Endodermal cell (in vitro differentiated cells): ENCODE data around the gene PLAGL1. TPM values are rescaled to one million over a fixed set of nuclear protein-coding genes. Genes with fewer than 3 reads are reported as not detected.

ENCODE experiments used
- DNase-seq: peaks from one replicate; pipeline ENCODE4 v3.0.0-alpha.2; 2017
- H3K27ac ChIP-seq: 2 replicates; pipeline ENCODE4 v1.5.1; 2013; ENCODE audit warnings: mild to moderate bottlenecking, low read depth, low read length, moderate library complexity
- H3K27me3 ChIP-seq: 2 replicates; pipeline ENCODE4 v1.6.1; 2013; ENCODE audit warnings: mild to moderate bottlenecking, low read length, moderate library complexity; ENCODE audit not compliant: insufficient read depth, control insufficient read depth, poor library complexity, severe bottlenecking
- H3K36me3 ChIP-seq: 2 replicates; pipeline ENCODE4 v1.7.0; 2013; ENCODE audit warnings: mild to moderate bottlenecking, low read length, moderate library complexity; ENCODE audit not compliant: control insufficient read depth, insufficient read depth
- H3K4me1 ChIP-seq: one replicate; pipeline ENCODE4 v1.7.0; 2013; ENCODE audit warnings: low read length; ENCODE audit not compliant: control insufficient read depth, insufficient read depth
- H3K4me3 ChIP-seq: 2 replicates; pipeline ENCODE4 v1.5.1; 2013; ENCODE audit warnings: mild to moderate bottlenecking, low read length, moderate library complexity
- H3K9ac ChIP-seq: 2 replicates; pipeline ENCODE4 v1.6.1; 2013; ENCODE audit warnings: mild to moderate bottlenecking, low read length, moderate library complexity; ENCODE audit not compliant: poor library complexity, severe bottlenecking; ENCODE audit errors: extremely low read depth
- H3K9me3 ChIP-seq: 2 replicates; pipeline ENCODE4 v1.6.1; 2013; ENCODE audit warnings: mild to moderate bottlenecking, low read length, moderate library complexity; ENCODE audit not compliant: control insufficient read depth
- H3K27ac Mint-ChIP-seq: 2 replicates; pipeline ENCODE4 v1.8.0; 2020; ENCODE audit warnings: mixed read lengths
- H3K27me3 Mint-ChIP-seq: 2 replicates; pipeline ENCODE4 v1.8.0; 2021; ENCODE audit warnings: mild to moderate bottlenecking, mixed read lengths; ENCODE audit not compliant: insufficient read depth
- H3K36me3 Mint-ChIP-seq: 2 replicates; pipeline ENCODE4 v1.8.0; 2020; ENCODE audit warnings: low read depth, mixed read lengths
- H3K4me1 Mint-ChIP-seq: 2 replicates; pipeline ENCODE4 v1.8.0; 2020; ENCODE audit warnings: mixed read lengths
- H3K4me3 Mint-ChIP-seq: 2 replicates; pipeline ENCODE4 v1.8.0; 2020; ENCODE audit warnings: mild to moderate bottlenecking, moderate library complexity, mixed read lengths
- H3K9me3 Mint-ChIP-seq: 2 replicates; pipeline ENCODE4 v1.8.0; 2020; ENCODE audit warnings: mild to moderate bottlenecking, mixed read lengths
- WGBS, 2 experiments: methylation state at CpG; one replicate each; pipeline versions ENCODE4 v1.1.5 to v1.1.7; 2013; ENCODE audit warnings: missing lambda C conversion rate in 2 of 2, mixed read lengths in 1 of 2; ENCODE audit not compliant: insufficient coverage in 1 of 2, insufficient read length in 1 of 2; 5-methylcytosine and 5-hydroxymethylcytosine counted together
- total RNA-seq, 2 donors: library from RNA; stranded (reverse); fragmentation: NEBNext Ultra II Directional in 1 of 2; extraction: Animal tissue kit (Norgen Biotek cat#: 25700) in 1 of 2; gene quantifications; 2 replicates in 1 of 2; 3 replicates in 1 of 2; pipeline ENCODE4 v1.2.1, GENCODE V29; 2021
- TF ChIP-seq, protein P1 (sequence below): fragments of 200-600 bp; sonication (generic); conservative IDR thresholded peaks from 2 replicates; pipeline ENCODE4 v1.5.0; 2021; ENCODE audit warnings: antibody characterized with exemption, mild to moderate bottlenecking

Gene PLAGL1
- total RNA-seq, 2 donors from 2014 or later, result 1.4 to 1.6 TPM

DNA sequence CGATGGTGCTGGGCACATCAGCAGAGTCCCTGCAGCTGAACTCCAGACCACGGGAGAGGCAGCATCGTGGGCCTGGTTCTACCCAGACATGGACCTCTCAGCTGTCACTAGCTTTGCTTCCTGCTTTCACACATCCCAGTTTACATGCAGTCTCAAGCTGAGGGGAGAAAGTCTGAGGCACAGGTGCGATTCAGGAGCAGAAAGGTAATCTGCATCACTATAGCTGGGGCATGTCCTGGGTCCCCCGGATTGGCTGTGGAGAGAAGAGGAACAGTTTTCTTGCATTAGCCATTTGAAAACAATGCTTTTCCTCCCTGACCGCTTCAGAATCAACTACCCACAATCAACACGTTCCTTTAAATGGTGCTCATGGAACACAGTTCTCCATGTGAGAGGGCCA is 59.9 kb downstream of the PLAGL1 start:
- 87 to 89% methylated on average over 5 to 7 of the region's 7 CpGs for WGBS, 2 experiments
- H3K27me3 Mint-ChIP-seq, result peaks cover 76% of the 10 kb centered on the region
- H3K4me1 Mint-ChIP-seq, result peaks cover 22% of the 10 kb centered on the region

DNA sequence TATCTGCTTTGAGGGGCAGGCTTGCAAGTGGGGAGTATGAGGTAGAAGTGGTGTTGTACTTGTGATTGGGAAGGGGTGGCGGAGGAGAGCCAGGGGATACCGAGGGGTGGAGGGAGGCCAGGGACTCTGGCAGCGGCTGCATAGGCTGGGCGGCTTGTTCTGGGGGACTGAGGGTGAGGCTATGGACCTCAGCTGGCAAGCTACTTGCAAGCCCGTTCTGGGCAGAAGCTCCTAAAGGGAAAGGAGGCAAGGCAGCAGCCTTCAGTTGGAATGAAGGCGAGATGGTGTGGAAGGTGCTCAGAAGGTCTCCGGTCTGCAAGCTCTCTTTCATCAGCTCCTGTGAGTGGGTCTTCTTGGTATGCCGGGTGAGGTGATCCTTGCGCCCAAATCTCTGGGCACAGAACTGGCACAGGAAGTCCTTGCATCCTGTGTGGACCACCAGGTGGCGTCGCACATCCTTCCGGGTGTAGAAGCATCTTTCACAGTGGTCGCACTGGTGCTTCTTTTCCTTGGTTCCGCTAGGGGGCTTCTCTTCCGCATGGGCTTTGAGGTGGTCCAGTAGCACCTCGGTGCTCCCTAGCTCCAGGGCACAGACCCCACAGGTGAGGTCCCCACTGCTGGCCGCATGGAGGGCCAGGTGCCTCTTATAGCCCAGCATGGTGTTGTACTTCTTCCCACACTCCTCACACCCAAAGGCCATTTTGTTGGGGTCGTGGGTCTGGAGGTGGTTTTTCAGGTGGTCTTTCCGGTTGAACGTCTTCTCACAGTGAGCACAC is 66.0 kb downstream of the PLAGL1 start:
- H3K36me3 ChIP-seq, result no peaks in the 10 kb centered on the region
- no peaks in the 10 kb centered on the region for H3K27me3 ChIP-seq
- TF ChIP-seq, protein P1, sequence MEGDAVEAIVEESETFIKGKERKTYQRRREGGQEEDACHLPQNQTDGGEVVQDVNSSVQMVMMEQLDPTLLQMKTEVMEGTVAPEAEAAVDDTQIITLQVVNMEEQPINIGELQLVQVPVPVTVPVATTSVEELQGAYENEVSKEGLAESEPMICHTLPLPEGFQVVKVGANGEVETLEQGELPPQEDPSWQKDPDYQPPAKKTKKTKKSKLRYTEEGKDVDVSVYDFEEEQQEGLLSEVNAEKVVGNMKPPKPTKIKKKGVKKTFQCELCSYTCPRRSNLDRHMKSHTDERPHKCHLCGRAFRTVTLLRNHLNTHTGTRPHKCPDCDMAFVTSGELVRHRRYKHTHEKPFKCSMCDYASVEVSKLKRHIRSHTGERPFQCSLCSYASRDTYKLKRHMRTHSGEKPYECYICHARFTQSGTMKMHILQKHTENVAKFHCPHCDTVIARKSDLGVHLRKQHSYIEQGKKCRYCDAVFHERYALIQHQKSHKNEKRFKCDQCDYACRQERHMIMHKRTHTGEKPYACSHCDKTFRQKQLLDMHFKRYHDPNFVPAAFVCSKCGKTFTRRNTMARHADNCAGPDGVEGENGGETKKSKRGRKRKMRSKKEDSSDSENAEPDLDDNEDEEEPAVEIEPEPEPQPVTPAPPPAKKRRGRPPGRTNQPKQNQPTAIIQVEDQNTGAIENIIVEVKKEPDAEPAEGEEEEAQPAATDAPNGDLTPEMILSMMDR, result peak; percentile 99
- Mint-ChIP-seq H3K27me3 (peaks cover 30% of the 10 kb centered on the region), H3K27ac (no peak overlapping the region), H3K9me3 (peaks cover 6% of the 10 kb centered on the region), H3K4me1 (peaks cover 24% of the 10 kb centered on the region), H3K4me3 (no peak overlapping the region), H3K36me3 (no peaks in the 10 kb centered on the region)
- H3K9ac ChIP-seq, result no peak overlapping the region
- peaks cover 7% of the 10 kb centered on the region for H3K9me3 ChIP-seq
- H3K4me3 ChIP-seq, result no peak overlapping the region
- no peak overlapping the region for H3K27ac ChIP-seq
- H3K4me1 ChIP-seq, result peaks cover 23% of the 10 kb centered on the region
- peak; percentile 95 for DNase-seq
- 63 to 86% methylated on average over 7 to 20 of the region's 20 CpGs for WGBS, 2 experiments

More for the DNA sequence above, 59.9 kb downstream of the PLAGL1 start:
- no peak overlapping the region for H3K27ac ChIP-seq
- H3K27me3 ChIP-seq, result no peaks in the 10 kb centered on the region
- peaks cover 13% of the 10 kb centered on the region for H3K4me1 ChIP-seq
- H3K4me3 ChIP-seq, result no peak overlapping the region
- H3K36me3 Mint-ChIP-seq, result no peaks in the 10 kb centered on the region
- no peak overlapping the region for H3K4me3 Mint-ChIP-seq
- TF ChIP-seq, protein P1, result no peak
- H3K9me3 ChIP-seq, result peaks cover 19% of the 10 kb centered on the region
- H3K9me3 Mint-ChIP-seq, result peaks cover 13% of the 10 kb centered on the region
- H3K27ac Mint-ChIP-seq, result no peak overlapping the region
- H3K9ac ChIP-seq, result no peak overlapping the region
- no peaks in the 10 kb centered on the region for H3K36me3 ChIP-seq
- no peak for DNase-seq

DNA sequence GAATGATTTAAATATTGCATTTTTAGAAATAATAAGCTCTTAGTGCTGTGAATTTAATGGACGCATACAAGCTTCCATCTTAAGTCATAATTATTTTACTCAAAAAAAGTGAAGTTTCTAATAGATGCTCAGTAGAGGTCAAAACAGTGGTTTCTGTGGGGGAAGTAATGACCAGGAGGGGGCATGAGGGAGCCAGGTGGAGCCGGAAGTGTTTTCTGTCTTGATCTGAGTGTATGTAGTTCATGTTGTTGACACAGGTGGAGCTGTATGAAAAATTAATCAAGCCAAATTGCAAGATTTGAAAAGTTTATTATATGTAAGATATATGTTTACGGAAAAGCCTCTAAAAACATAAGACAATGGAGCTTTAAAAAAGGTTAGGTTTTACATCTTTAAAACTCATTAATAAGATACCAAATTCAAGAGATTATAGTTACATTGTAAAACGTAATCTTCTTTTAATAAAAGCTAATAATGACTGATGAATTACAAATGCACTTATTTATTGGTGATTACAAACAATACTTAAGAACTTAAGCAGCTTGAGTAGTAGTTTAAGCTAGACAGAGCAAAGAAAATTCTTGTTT is 68.0 kb downstream of the PLAGL1 start:
- Histone ChIP-seq H3K9me3 (no peaks in the 10 kb centered on the region), H3K36me3 (no peaks in the 10 kb centered on the region), H3K27ac (no peak overlapping the region), H3K27me3 (no peaks in the 10 kb centered on the region), H3K4me3 (no peak overlapping the region), H3K9ac (no peak overlapping the region), H3K4me1 (peaks cover 23% of the 10 kb centered on the region)
- TF ChIP-seq, protein P1, result peak; percentile 94
- DNase-seq, result peak; percentile 84
- peaks cover 20% of the 10 kb centered on the region for H3K27me3 Mint-ChIP-seq
- peaks cover 31% of the 10 kb centered on the region for H3K4me1 Mint-ChIP-seq
- WGBS, 2 experiments, result 50 to 59% methylated on average over 1 to 2 of the region's 4 CpGs
- H3K4me3 Mint-ChIP-seq, result no peak overlapping the region
- H3K27ac Mint-ChIP-seq, result no peak overlapping the region
- H3K36me3 Mint-ChIP-seq, result no peaks in the 10 kb centered on the region
- H3K9me3 Mint-ChIP-seq, result no peaks in the 10 kb centered on the region
